Pancreas (tissue), 10 donors: ENCODE results near the gene RSAD2. TPM values are rescaled to one million over a fixed set of nuclear protein-coding genes. Genes with fewer than 3 reads are reported as not detected.

Experiments
- ATAC-seq, 4 donors: fragments of 200-7000 bp; cut with Tn5 transposase; one replicate each; pipeline versions ENCODE4 v1.8.0 to v1.9.1; 2020; ENCODE audit warnings: mild to moderate bottlenecking in 4 of 4, moderate library complexity in 4 of 4
- DNase-seq, 6 donors: peaks; one replicate each; pipeline ENCODE4 v3.0.0-alpha.2; 2020
- FAIRE-seq: peaks from 2 replicates; lab custom pipeline; 2012; peaks lifted over from hg19 to GRCh38; lab: Jason Lieb, UNC
- H3K27ac ChIP-seq, 4 donors: fragments of 200-600 bp; sonication (generic); 1 replicate in 3 of 4; 2 replicates in 1 of 4; pipeline versions ENCODE4 v1.5.0 to v1.8.0; 2020
- H3K27me3 ChIP-seq, 4 donors: fragments of 200-600 bp; one replicate each; pipeline ENCODE4 v1.8.0; 2021
- H3K36me3 ChIP-seq, 3 donors: fragments of 200-600 bp; sonication (generic) in 1 of 3; one replicate each; pipeline versions ENCODE4 v1.5.0 to v1.8.0; 2020 to 2021
- H3K4me1 ChIP-seq, 3 donors: fragments of 200-600 bp; one replicate each; pipeline ENCODE4 v1.8.0; 2021
- H3K4me3 ChIP-seq, 4 donors: fragments of 200-600 bp; sonication (generic) in 2 of 4; one replicate each; pipeline versions ENCODE4 v1.5.0 to v1.8.0; 2020 to 2021
- H3K9me3 ChIP-seq, 4 donors: fragments of 200-600 bp; one replicate each; pipeline ENCODE4 v1.8.0; 2021
- WGBS, 2 donors: extraction: QIAGEN DNeasy Blood & Tissue Kit; methylation state at CpG; one replicate each; pipeline ENCODE4 v1.1.7; 2013; 5-methylcytosine and 5-hydroxymethylcytosine counted together
- intact Hi-C, 3 donors: fragments of 100-400 bp; cut with DNase I; formaldehyde crosslinking; loops; one replicate each; pipeline versions ENCODE4 v1.11.1 to v1.14.2; 2022
- polyA plus RNA-seq, 2 donors: library from polyadenylated mRNA; stranded (reverse); fragments of 200-250 nt; gene quantifications; one replicate each; pipeline ENCODE4 v1.2.3, GENCODE V29; 2013
- total RNA-seq, 6 donors: library from RNA; stranded (reverse); fragmentation: NEBNext Ultra II Directional in 4 of 6; extraction: Animal tissue kit (Norgen Biotek cat#: 25700) in 4 of 6; gene quantifications; one replicate each; pipeline versions ENCODE4 v1.2.1 to v1.2.4, GENCODE V29; 2021 to 2023
- TF ChIP-seq, protein P1 (sequence below), 4 donors: fragments of 200-600 bp; sonication (generic) in 3 of 4; IDR thresholded peaks; one replicate each; pipeline versions ENCODE4 v1.5.0 to v1.8.0; 2021; ENCODE audit warnings: antibody characterized with exemption in 4 of 4
- donor health status: healthy with polysubstance abuse.
- donor health status: DM: no; HTN: no; CAD: no; lungs with moderate emphysema.
- donor health status: DM: no; HTN: no; CAD: no.
- donor health status: control.
- donor health status: control.
- donor health status: Bipolar disorder and iron deficiency.
- donor health status: DM: yes; HTN: yes; CAD: no.
- donor health status: DM: no; HTN: no; CAD: no.
- donor health status: DM: no; HTN: no; CAD: no.
- donor health status: DM: yes; HTN: yes; CAD: no.

The RSAD2 gene
- total and polyA plus RNA-seq, 8 donors: 0.60 to 2.9 (median 1.9) TPM

DNA sequence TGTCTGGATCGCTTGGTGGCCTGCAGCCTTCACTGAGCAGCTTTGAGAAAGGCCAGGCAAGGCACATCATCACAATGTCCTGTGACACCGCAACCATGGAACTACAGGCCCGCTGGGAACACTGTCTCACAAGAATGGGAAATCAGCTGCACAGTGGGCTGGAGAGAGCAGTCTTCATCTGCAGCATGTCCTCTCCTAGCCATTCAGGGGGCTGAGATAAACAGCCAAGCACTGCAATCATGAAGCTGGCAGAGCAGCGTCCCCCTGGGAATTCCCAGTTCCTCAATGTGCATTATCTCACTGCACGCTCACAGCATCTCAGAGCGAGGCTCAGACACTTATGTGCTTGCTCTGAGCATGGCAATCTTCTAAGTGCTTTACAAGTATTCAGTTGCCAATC is 13.8 kb upstream of the RSAD2 start:
- 86 to 91% methylated on average over 6 of the region's 6 CpGs for WGBS, 2 donors
- H3K27me3 ChIP-seq: no peaks in the 10 kb centered on the region
- no peak overlapping the region for H3K4me3 ChIP-seq
- intact Hi-C loops: no loop called here
- no peak for FAIRE-seq
- no peak for ATAC-seq
- H3K27ac ChIP-seq: no peak overlapping the region
- TF ChIP-seq, protein P1, sequence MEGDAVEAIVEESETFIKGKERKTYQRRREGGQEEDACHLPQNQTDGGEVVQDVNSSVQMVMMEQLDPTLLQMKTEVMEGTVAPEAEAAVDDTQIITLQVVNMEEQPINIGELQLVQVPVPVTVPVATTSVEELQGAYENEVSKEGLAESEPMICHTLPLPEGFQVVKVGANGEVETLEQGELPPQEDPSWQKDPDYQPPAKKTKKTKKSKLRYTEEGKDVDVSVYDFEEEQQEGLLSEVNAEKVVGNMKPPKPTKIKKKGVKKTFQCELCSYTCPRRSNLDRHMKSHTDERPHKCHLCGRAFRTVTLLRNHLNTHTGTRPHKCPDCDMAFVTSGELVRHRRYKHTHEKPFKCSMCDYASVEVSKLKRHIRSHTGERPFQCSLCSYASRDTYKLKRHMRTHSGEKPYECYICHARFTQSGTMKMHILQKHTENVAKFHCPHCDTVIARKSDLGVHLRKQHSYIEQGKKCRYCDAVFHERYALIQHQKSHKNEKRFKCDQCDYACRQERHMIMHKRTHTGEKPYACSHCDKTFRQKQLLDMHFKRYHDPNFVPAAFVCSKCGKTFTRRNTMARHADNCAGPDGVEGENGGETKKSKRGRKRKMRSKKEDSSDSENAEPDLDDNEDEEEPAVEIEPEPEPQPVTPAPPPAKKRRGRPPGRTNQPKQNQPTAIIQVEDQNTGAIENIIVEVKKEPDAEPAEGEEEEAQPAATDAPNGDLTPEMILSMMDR (IDR thresholded peaks at IDR 0.05): no peak
- no peak for DNase-seq
- peaks cover 0 to 5% (median 0%) of the 10 kb centered on the region in 3 donors for H3K4me1 ChIP-seq
- no peaks in the 10 kb centered on the region for H3K36me3 ChIP-seq
- H3K9me3 ChIP-seq: no peaks in the 10 kb centered on the region

DNA sequence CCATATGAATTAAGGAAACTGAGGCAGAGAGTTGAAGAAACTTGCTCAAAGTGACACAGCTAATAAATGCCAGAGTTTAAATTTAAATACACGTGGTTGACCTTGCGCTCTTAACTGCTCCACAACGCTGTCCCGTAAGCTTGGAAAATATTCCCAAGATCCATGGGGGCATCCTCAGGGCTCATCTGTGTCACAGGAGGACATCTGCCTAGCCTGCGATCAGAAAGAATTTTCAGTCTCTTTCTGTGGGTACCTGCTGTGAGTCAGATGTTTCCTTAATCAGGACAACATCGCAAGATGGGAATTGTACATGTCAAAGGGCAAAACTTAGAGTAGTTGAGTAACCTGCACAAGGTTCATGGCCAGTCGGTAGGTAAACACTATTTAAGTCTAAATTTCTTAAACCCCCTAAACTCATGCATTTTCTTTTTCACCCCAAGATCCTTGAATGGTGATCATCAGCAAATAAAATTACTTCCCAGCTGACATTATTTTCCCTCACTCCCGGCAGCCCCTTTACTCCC is 13.3 kb upstream of the RSAD2 start:
- no peak for DNase-seq
- Histone ChIP-seq H3K4me1 (peaks cover 0 to 5% (median 0%) of the 10 kb centered on the region in 3 donors), H3K4me3 (peak overlapping the region in 2 of 4 donors; percentile 84 to 89), H3K27ac (no peak overlapping the region), H3K27me3 (no peaks in the 10 kb centered on the region), H3K36me3 (no peaks in the 10 kb centered on the region), H3K9me3 (no peaks in the 10 kb centered on the region)
- ATAC-seq: no peak
- no peak for FAIRE-seq
- intact Hi-C loops: no loop called here
- 65 to 68% methylated on average over 8 of the region's 8 CpGs for WGBS, 2 donors
- TF ChIP-seq, protein P1 (IDR thresholded peaks at IDR 0.05): no peak

DNA sequence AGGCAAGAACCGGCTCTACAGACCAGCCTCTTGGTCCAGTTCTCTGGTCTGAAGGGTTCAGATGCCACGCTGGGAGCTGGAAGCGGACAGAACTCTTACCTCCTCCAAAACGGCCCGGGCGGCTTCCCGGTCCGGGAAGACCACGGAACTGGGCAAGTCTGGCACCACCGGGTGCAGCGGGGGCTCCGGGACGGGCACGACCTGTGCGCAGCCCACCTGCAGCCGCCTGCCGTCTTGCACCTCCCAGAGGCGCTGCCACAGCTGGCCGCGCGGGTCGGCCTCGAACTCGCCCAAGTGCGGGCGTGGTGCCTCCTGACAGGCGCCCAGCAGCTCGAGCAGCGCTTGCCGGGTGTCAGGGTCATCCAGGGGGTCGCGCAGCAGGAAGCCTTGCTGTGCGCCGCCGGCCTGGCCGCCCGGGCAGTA is 12.6 kb upstream of the RSAD2 start:
- ATAC-seq (peak in 3 of 4 donors; percentile 2 to 10 (median 6)), DNase-seq (peak in 2 of 6 donors; percentile 22 to 51), FAIRE-seq (no peak)
- peak overlapping the region; percentile 48 to 89 (median 86) for H3K4me3 ChIP-seq
- H3K36me3 ChIP-seq: no peaks in the 10 kb centered on the region
- 4 to 7% methylated on average over 29 to 37 of the region's 37 CpGs for WGBS, 2 donors
- no peaks in the 10 kb centered on the region for H3K27me3 ChIP-seq
- TF ChIP-seq, protein P1 (IDR thresholded peaks at IDR 0.05): no peak
- H3K27ac ChIP-seq: peak overlapping the region; percentile 85 to 91 (median 87)
- H3K4me1 ChIP-seq: peaks cover 0 to 5% (median 0%) of the 10 kb centered on the region in 3 donors
- intact Hi-C loops: no loop called here
- H3K9me3 ChIP-seq: no peaks in the 10 kb centered on the region

DNA sequence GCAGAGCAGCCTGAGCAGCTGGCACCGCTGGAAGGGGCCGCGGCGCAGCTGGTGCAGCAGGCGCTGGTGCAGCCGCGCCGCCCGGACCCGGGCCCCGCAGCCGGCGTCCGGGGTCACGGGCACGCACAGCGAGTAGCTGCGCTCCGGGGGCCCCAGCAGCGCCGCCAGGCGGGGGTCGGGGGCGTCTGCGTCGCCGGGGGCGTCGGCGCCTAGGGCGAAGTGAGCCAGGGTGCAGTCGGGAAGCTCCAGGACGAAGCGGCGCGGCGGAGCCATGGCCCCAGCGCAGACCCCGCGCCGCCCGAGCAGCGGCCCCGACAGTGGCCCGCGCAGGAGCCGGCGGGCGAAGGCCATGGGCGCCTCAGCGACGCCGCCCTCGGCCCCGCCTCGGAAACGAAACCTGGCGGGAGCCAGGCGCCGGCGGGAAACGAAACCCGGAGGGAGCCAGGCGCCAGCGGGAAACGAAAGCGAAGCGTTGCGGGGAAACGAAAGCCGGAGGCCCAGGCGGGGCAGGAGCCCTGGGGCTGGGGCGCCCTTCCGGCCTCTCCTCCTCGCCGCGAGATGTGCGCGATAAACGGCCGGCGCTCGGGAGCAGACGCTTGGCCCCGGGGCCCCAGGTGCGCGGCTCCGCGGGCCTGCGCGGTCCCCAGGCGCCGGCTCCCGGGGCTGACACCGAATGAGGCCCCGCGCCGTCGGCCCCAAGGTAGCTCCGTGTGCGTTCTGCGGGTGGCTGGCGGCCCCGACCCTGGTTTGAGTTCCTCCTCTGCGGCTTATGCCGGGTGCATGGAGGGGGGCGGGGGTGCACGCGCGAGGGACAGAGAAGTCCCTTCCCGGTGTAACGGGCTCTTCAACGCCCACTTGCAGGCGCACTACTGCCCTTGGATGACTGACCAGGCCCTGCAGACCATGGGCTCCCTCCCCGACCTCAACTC is 12.0 kb upstream of the RSAD2 start, which contains the start of gene CMPK2:
TSS of gene CMPK2 (minus strand) at position 562 of the 929 bp plus-strand sequence. CDS start at position 351, 211 bp downstream.
- WGBS, 2 donors: 0% methylated on average over 101 to 115 of the region's 115 CpGs

More for the DNA sequence above, 12.0 kb upstream of the RSAD2 start, which contains the start of gene CMPK2:
- Histone ChIP-seq H3K27me3 (no peaks in the 10 kb centered on the region), H3K27ac (peak within 1 kb of the TSS; percentile 85 to 91 (median 87)), H3K4me1 (peaks cover 0 to 5% (median 0%) of the 10 kb centered on the region in 3 donors), H3K4me3 (peak within 1 kb of the TSS; percentile 48 to 89 (median 86)), H3K9me3 (no peaks in the 10 kb centered on the region), H3K36me3 (no peaks in the 10 kb centered on the region)
- DNase-seq (peak; percentile 68 to 90 (median 73)), ATAC-seq (peak; percentile 79 to 84 (median 82)), FAIRE-seq (no peak)
- TF ChIP-seq, protein P1 (IDR thresholded peaks at IDR 0.05): no peak
- intact Hi-C loops: no loop called here
